CD14-positive monocyte (primary cell): ENCODE measurements around the gene SCN2A. TPM values are rescaled to one million over a fixed set of nuclear protein-coding genes. Genes with fewer than 3 reads are reported as not detected.

Source experiments
- DNase-seq, 3 donors: peaks; one replicate each; pipeline ENCODE4 v3.0.0-alpha.2; 2011 to 2022
- H2AFZ ChIP-seq: 2 replicates; pipeline ENCODE4 v1.6.0; 2012; ENCODE audit warnings: mild to moderate bottlenecking, low read depth, low read length, inconsistent platforms; ENCODE audit not compliant: insufficient read depth, poor library complexity, severe bottlenecking
- H3K27ac ChIP-seq, 2 donors: 1 replicate in 1 of 2; 2 replicates in 1 of 2; pipeline ENCODE4 v1.5.1; 2012 to 2013; ENCODE audit warnings: low read length in 2 of 2, control low read depth in 1 of 2, inconsistent platforms in 1 of 2, low read depth in 1 of 2, mild to moderate bottlenecking in 1 of 2
- H3K27me3 ChIP-seq, 2 donors: one replicate each; pipeline versions ENCODE4 v1.6.0 to v1.6.1; 2011 to 2013; ENCODE audit warnings: low read length in 2 of 2; ENCODE audit not compliant: control insufficient read depth in 2 of 2, insufficient read depth in 2 of 2
- H3K36me3 ChIP-seq, 2 donors: replicated peaks in 1 of 2; 1 replicate in 1 of 2; 2 replicates in 1 of 2; pipeline versions ENCODE4 v1.5.1 to v1.6.1; 2012 to 2013; ENCODE audit warnings: low read length in 2 of 2, control low read depth in 1 of 2, inconsistent platforms in 1 of 2, mild to moderate bottlenecking in 1 of 2; ENCODE audit not compliant: insufficient read depth in 2 of 2, control insufficient read depth in 1 of 2
- H3K4me1 ChIP-seq, 2 donors: 1 replicate in 1 of 2; 2 replicates in 1 of 2; pipeline versions ENCODE4 v1.5.1 to v1.6.1; 2012 to 2013; ENCODE audit warnings: low read length in 2 of 2, control low read depth in 1 of 2, inconsistent platforms in 1 of 2, mild to moderate bottlenecking in 1 of 2, moderate library complexity in 1 of 2; ENCODE audit not compliant: insufficient read depth in 2 of 2, control insufficient read depth in 1 of 2
- H3K4me2 ChIP-seq: replicated peaks from 2 replicates; pipeline ENCODE3; 2012; ENCODE audit warnings: low read length, moderate library complexity, mild to moderate bottlenecking; ENCODE audit not compliant: poor library complexity, severe bottlenecking; ENCODE audit errors: extremely low read depth
- H3K4me3 ChIP-seq, 3 experiments: fragments of 200-600 bp in 1 of 3; sonication (generic) in 1 of 3; replicated peaks in 1 of 3; 1 replicate in 2 of 3; 2 replicates in 1 of 3; pipeline ENCODE4 v1.5.1; 2011 to 2013; ENCODE audit warnings: low read length in 3 of 3, mild to moderate bottlenecking in 3 of 3, control low read depth in 2 of 3, low read depth in 2 of 3, inconsistent platforms in 1 of 3, moderate library complexity in 1 of 3
- H3K79me2 ChIP-seq: 2 replicates; pipeline ENCODE4 v1.6.0; 2012; ENCODE audit warnings: mild to moderate bottlenecking, control low read depth, inconsistent platforms, low read length, moderate library complexity; ENCODE audit not compliant: insufficient read depth
- H3K9ac ChIP-seq: 2 replicates; pipeline ENCODE4 v1.6.0; 2017; ENCODE audit warnings: low read length, mild to moderate bottlenecking; ENCODE audit not compliant: insufficient read depth, poor library complexity, severe bottlenecking
- H3K9me3 ChIP-seq, 2 donors: replicated peaks in 1 of 2; 1 replicate in 1 of 2; 2 replicates in 1 of 2; pipeline versions ENCODE4 v1.5.1 to v1.6.1; 2012 to 2013; ENCODE audit warnings: low read length in 2 of 2, control low read depth in 1 of 2; ENCODE audit not compliant: control insufficient read depth in 1 of 2, insufficient read depth in 1 of 2
- H4K20me1 ChIP-seq: 2 replicates; pipeline ENCODE4 v1.6.0; 2012; ENCODE audit warnings: mild to moderate bottlenecking, low read length, control low read depth, moderate library complexity; ENCODE audit not compliant: insufficient read depth
- H3K27ac Mint-ChIP-seq, 7 donors: one replicate each; pipeline ENCODE4 v1.8.0; 2020; ENCODE audit warnings: mild to moderate bottlenecking in 7 of 7, mixed read lengths in 7 of 7, moderate library complexity in 6 of 7, inconsistent platforms in 2 of 7
- H3K27me3 Mint-ChIP-seq, 3 donors: one replicate each; pipeline ENCODE4 v1.8.0; 2021 to 2022; ENCODE audit warnings: low read depth in 3 of 3, mild to moderate bottlenecking in 3 of 3, mixed read lengths in 3 of 3, moderate library complexity in 3 of 3, inconsistent platforms in 1 of 3
- H3K36me3 Mint-ChIP-seq, 2 donors: one replicate each; pipeline ENCODE4 v1.8.0; 2020; ENCODE audit warnings: mixed read lengths in 2 of 2, inconsistent platforms in 1 of 2, mild to moderate bottlenecking in 1 of 2
- H3K4me1 Mint-ChIP-seq: one replicate; pipeline ENCODE4 v1.8.0; 2020; ENCODE audit warnings: mild to moderate bottlenecking, mixed read lengths
- H3K4me3 Mint-ChIP-seq, 2 donors: one replicate each; pipeline ENCODE4 v1.8.0; 2020; ENCODE audit warnings: mild to moderate bottlenecking in 2 of 2, mixed read lengths in 2 of 2, moderate library complexity in 1 of 2
- H3K9me3 Mint-ChIP-seq, 7 donors: one replicate each; pipeline ENCODE4 v1.8.0; 2020 to 2022; ENCODE audit warnings: mixed read lengths in 7 of 7, mild to moderate bottlenecking in 6 of 7, moderate library complexity in 6 of 7, inconsistent platforms in 2 of 7
- WGBS: methylation state at CpG from one replicate; pipeline ENCODE4 v1.1.5; 2013; ENCODE audit warnings: missing lambda C conversion rate; ENCODE audit not compliant: insufficient coverage; 5-methylcytosine and 5-hydroxymethylcytosine counted together
- intact Hi-C, 2 donors: fragments of 100-400 bp; cut with micrococcal nuclease; formaldehyde crosslinking; loops; one replicate each; pipeline versions ENCODE4 v1.15.0 to v1.15.1; 2023
- polyA plus RNA-seq, 3 donors: library from polyadenylated mRNA; depleted of rRNA in 1 of 3; unstranded in 2 of 3; stranded (reverse) in 1 of 3; fragments of 300-500 nt in 2 of 3; fragments of >200 nt in 1 of 3; fragmentation: Illumina TruSeq in 2 of 3; gene quantifications; 1 replicate in 2 of 3; 2 replicates in 1 of 3; pipeline ENCODE4 v1.2.3, GENCODE V29; 2012 to 2021
- TF ChIP-seq, protein P1 (sequence below): fragments of 200-600 bp; IDR thresholded peaks from one replicate; pipeline ENCODE4 v1.8.0; 2022; ENCODE audit warnings: antibody characterized with exemption, mild to moderate bottlenecking

Gene SCN2A
- polyA plus RNA-seq, 3 donors = not detected

DNA sequence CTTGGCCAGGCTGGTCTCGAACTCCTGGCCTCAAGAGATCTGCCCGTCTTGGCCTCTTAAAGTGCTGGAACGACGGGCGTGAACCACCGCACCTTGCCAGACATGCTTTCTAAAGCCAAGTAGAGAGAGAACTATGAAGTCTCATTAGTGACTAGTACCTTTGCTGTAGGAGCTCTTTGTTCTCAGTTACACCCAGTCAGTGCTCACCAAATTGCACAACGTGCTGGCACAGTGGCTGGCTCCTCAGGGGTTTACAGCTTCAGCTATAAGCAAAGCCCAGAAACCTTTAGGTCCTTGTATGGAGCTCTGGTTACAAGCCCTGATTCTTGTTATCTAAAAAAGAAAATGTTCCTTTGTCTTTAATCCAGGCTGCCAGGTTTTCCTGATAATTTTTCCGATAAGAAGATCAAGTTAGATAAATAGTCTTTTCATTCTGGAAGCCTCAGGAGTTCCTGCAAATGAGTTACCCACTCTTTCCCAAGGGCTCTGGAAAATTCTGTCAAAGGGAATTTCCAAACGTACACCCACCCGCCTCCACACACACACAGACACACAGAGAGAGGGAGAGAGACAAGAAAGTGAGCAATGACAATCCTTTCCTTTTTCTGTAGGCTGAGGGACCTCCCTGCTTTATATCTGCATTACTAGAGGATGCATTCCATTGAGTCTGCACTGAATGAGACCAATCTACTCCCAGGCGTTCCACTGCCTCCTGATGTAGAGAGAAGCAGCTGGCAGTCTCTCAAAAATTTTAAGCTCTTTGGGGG lies 130.1 kb downstream of the SCN2A start:
- intact Hi-C loops = no loop called here
- Histone ChIP-seq H4K20me1 (no peaks in the 10 kb centered on the region), H3K27ac (no peak overlapping the region), H3K9me3 (no peaks in the 10 kb centered on the region), H3K9ac (no peak overlapping the region), H3K4me1 (no peaks in the 10 kb centered on the region), H3K4me2 (no peak overlapping the region), H3K79me2 (no peaks in the 10 kb centered on the region), H3K4me3 (no peak overlapping the region), H3K36me3 (no peaks in the 10 kb centered on the region), H3K27me3 (no peaks in the 10 kb centered on the region), H2AFZ (no peak overlapping the region)
- H3K27ac Mint-ChIP-seq = no peak overlapping the region
- no peak overlapping the region for H3K4me3 Mint-ChIP-seq
- TF ChIP-seq, protein P1, sequence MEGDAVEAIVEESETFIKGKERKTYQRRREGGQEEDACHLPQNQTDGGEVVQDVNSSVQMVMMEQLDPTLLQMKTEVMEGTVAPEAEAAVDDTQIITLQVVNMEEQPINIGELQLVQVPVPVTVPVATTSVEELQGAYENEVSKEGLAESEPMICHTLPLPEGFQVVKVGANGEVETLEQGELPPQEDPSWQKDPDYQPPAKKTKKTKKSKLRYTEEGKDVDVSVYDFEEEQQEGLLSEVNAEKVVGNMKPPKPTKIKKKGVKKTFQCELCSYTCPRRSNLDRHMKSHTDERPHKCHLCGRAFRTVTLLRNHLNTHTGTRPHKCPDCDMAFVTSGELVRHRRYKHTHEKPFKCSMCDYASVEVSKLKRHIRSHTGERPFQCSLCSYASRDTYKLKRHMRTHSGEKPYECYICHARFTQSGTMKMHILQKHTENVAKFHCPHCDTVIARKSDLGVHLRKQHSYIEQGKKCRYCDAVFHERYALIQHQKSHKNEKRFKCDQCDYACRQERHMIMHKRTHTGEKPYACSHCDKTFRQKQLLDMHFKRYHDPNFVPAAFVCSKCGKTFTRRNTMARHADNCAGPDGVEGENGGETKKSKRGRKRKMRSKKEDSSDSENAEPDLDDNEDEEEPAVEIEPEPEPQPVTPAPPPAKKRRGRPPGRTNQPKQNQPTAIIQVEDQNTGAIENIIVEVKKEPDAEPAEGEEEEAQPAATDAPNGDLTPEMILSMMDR = no peak
- peaks cover 0 to 3% (median 0%) of the 10 kb centered on the region in 3 donors for H3K27me3 Mint-ChIP-seq
- H3K9me3 Mint-ChIP-seq = no peaks in the 10 kb centered on the region
- no peaks in the 10 kb centered on the region for H3K4me1 Mint-ChIP-seq
- 93% methylated on average over 7 of the region's 11 CpGs for WGBS
- no peak for DNase-seq
- no peaks in the 10 kb centered on the region for H3K36me3 Mint-ChIP-seq

DNA sequence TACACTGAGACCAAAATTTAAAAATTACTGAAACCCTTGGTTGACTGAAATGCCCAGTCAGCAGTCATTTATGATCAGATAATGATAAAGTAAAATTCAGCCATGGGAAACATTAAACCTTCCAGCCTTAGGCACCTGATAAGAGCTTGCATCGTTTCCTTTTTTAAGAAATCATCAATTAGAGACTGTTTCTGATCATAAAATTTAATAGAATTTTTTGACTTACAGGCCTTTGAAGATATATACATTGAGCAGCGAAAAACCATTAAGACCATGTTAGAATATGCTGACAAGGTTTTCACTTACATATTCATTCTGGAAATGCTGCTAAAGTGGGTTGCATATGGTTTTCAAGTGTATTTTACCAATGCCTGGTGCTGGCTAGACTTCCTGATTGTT lies 130.7 kb downstream of the SCN2A start:
- TF ChIP-seq, protein P1 = no peak
- intact Hi-C loops = no loop called here

More for the DNA sequence above, 130.7 kb downstream of the SCN2A start:
- Mint-ChIP-seq H3K9me3 (no peaks in the 10 kb centered on the region), H3K4me3 (no peak overlapping the region), H3K27ac (no peak overlapping the region), H3K27me3 (peaks cover 0 to 3% (median 0%) of the 10 kb centered on the region in 3 donors), H3K36me3 (no peaks in the 10 kb centered on the region), H3K4me1 (no peaks in the 10 kb centered on the region)
- H3K36me3 ChIP-seq = no peaks in the 10 kb centered on the region
- H3K9me3 ChIP-seq = no peaks in the 10 kb centered on the region
- no peak overlapping the region for H2AFZ ChIP-seq
- no peaks in the 10 kb centered on the region for H3K27me3 ChIP-seq
- no peaks in the 10 kb centered on the region for H4K20me1 ChIP-seq
- no peak overlapping the region for H3K27ac ChIP-seq
- no peaks in the 10 kb centered on the region for H3K4me1 ChIP-seq
- no peak overlapping the region for H3K4me3 ChIP-seq
- no peak overlapping the region for H3K9ac ChIP-seq
- no CpG with 5 or more reads among the region's 2 CpGs for WGBS
- no peak for DNase-seq
- no peaks in the 10 kb centered on the region for H3K79me2 ChIP-seq
- H3K4me2 ChIP-seq = no peak overlapping the region
